Endothelial cell of umbilical vein (primary cell): ENCODE measurements around the gene PDK2. TPM values are rescaled to one million over a fixed set of nuclear protein-coding genes. Genes with fewer than 3 reads are reported as not detected.

Source experiments
- BruUV-seq: library from RNA; stranded (reverse); fragments of 400-500 nt; replicated peaks from 2 replicates; lab custom pipeline; 2021; lab: Mats Ljungman, UMichigan
- CTCF ChIA-PET: fragments of 300-600, 350-600 bp; sonication (Branson Sonifier 250); formaldehyde crosslinking; loops from one replicate; lab custom pipeline; 2021; ENCODE audit warnings: antibody characterized with exemption, inconsistent platforms; lab: Charles Lee
- POLR2A ChIA-PET: fragments of 300-600, 350-600 bp; sonication (Branson Sonifier 250); formaldehyde crosslinking; loops from one replicate; lab custom pipeline; 2021; ENCODE audit warnings: antibody characterized with exemption, inconsistent platforms; lab: Charles Lee
- DNase-seq: peaks from one replicate; pipeline ENCODE4 v3.0.0-alpha.2; 2011; ENCODE audit warnings: low read depth, low spot score
- FAIRE-seq: peaks from 2 replicates; lab custom pipeline; 2011; peaks lifted over from hg19 to GRCh38; lab: Jason Lieb, UNC
- H2AFZ ChIP-seq: 2 replicates; pipeline ENCODE4 v1.6.0; 2012; ENCODE audit warnings: low read depth, low read length, control low read depth, inconsistent platforms
- H3K27ac ChIP-seq: 2 replicates; pipeline ENCODE4 v1.5.1; 2011; ENCODE audit warnings: low read depth, mild to moderate bottlenecking, control low read depth, low read length, moderate library complexity; ENCODE audit not compliant: insufficient read depth
- H3K27me3 ChIP-seq, 2 experiments: 2 replicates each; pipeline versions ENCODE4 v1.6.0 to v1.6.1; 2011; ENCODE audit warnings: low read length in 2 of 2, mixed read lengths in 1 of 2; ENCODE audit not compliant: control insufficient read depth in 2 of 2, insufficient read depth in 2 of 2
- H3K36me3 ChIP-seq, 2 experiments: 2 replicates in 1 of 2; 3 replicates in 1 of 2; pipeline ENCODE4 v1.5.1; 2011; ENCODE audit warnings: low read length in 2 of 2, mild to moderate bottlenecking in 1 of 2, moderate library complexity in 1 of 2; ENCODE audit not compliant: control insufficient read depth in 2 of 2, insufficient read depth in 2 of 2; ENCODE audit errors: extremely low read depth in 1 of 2
- H3K4me1 ChIP-seq: 3 replicates; pipeline ENCODE4 v1.5.1; 2011; ENCODE audit warnings: mild to moderate bottlenecking, low read length; ENCODE audit not compliant: control insufficient read depth, insufficient read depth; ENCODE audit errors: extremely low read depth
- H3K4me2 ChIP-seq: 2 replicates; pipeline ENCODE4 v1.6.1; 2011; ENCODE audit warnings: low read length, control low read depth, mixed read lengths; ENCODE audit not compliant: insufficient read depth
- H3K4me3 ChIP-seq, 3 experiments: fragments of 200-600 bp in 1 of 3; sonication (generic), shearing (Covaris generic) in 1 of 3; replicated peaks in 1 of 3; 2 replicates each; pipeline ENCODE4 v1.5.1; 2011 to 2016; ENCODE audit warnings: control low read depth in 3 of 3, low read length in 3 of 3, mild to moderate bottlenecking in 2 of 3, inconsistent platforms in 1 of 3, low read depth in 1 of 3, moderate library complexity in 1 of 3; ENCODE audit not compliant: insufficient read depth in 1 of 3
- H3K79me2 ChIP-seq: 2 replicates; pipeline ENCODE4 v1.6.0; 2012; ENCODE audit warnings: low read length, inconsistent platforms; ENCODE audit not compliant: control insufficient read depth, insufficient read depth
- H3K9ac ChIP-seq: replicated peaks from 2 replicates; pipeline ENCODE3; 2011; ENCODE audit warnings: low read length, control low read depth; ENCODE audit not compliant: insufficient read depth; ENCODE audit errors: extremely low read depth
- H3K9me1 ChIP-seq: replicated peaks from 3 replicates; pipeline ENCODE4 v1.6.0; 2011; ENCODE audit warnings: mild to moderate bottlenecking, low read length; ENCODE audit not compliant: control insufficient read depth, insufficient read depth; ENCODE audit errors: extremely low read depth
- H3K9me3 ChIP-seq: replicated peaks from 2 replicates; pipeline ENCODE4 v1.5.1; 2012; ENCODE audit warnings: low read length, inconsistent platforms; ENCODE audit not compliant: control insufficient read depth, insufficient read depth
- H4K20me1 ChIP-seq: replicated peaks from 2 replicates; pipeline ENCODE3; 2011; ENCODE audit warnings: mild to moderate bottlenecking, low read length; ENCODE audit not compliant: control insufficient read depth, insufficient read depth; ENCODE audit errors: extremely low read depth
- EZH2 ChIP-seq: IDR thresholded peaks from 2 replicates; pipeline ENCODE4 v1.6.1; 2012; ENCODE audit warnings: borderline replicate concordance, low read depth, mild to moderate bottlenecking, moderate library complexity, low read length, inconsistent platforms; ENCODE audit not compliant: severe bottlenecking
- FOS ChIP-seq: IDR thresholded peaks from 2 replicates; pipeline ENCODE4 v1.6.1; 2011; ENCODE audit warnings: mild to moderate bottlenecking, low read length, moderate library complexity, borderline replicate concordance; ENCODE audit not compliant: insufficient read depth
- GATA2 ChIP-seq: IDR thresholded peaks from 2 replicates; pipeline ENCODE4 v1.7.0; 2011; ENCODE audit warnings: low read depth, mild to moderate bottlenecking, moderate library complexity, mixed read lengths, low read length; ENCODE audit not compliant: insufficient read length, insufficient read depth
- JUN ChIP-seq: IDR thresholded peaks from 2 replicates; pipeline ENCODE4 v1.6.1; 2011; ENCODE audit warnings: borderline replicate concordance, low read depth; ENCODE audit not compliant: insufficient read length, insufficient read depth
- MYC ChIP-seq: IDR thresholded peaks from one replicate; pipeline ENCODE4 v1.6.1; 2011; ENCODE audit warnings: mild to moderate bottlenecking, low read depth, low read length
- POLR2A ChIP-seq: IDR thresholded peaks from 2 replicates; pipeline ENCODE4 v1.6.1; 2012; ENCODE audit warnings: low read depth, mild to moderate bottlenecking, control low read depth, low read length
- POLR2AphosphoS5 ChIP-seq: IDR thresholded peaks from 2 replicates; pipeline ENCODE4 v1.6.1; 2012; ENCODE audit warnings: low read depth, mild to moderate bottlenecking, control low read depth, low read length, moderate library complexity; ENCODE audit not compliant: insufficient read depth
- dilution Hi-C: fragments of 300-500 bp; cut with MboI; formaldehyde crosslinking; loops from one replicate; pipeline ENCODE4 v1.15.0; 2019; ENCODE audit warnings: low sequenced_read_pairs; ENCODE audit not compliant: extremely low pct_ligation_motif_present
- intact Hi-C: fragments of 100-400 bp; cut with micrococcal nuclease; formaldehyde crosslinking; loops from one replicate; pipeline ENCODE4 v1.10.0; 2022
- polyA plus RNA-seq, 4 experiments: library from polyadenylated mRNA; depleted of rRNA in 3 of 4; stranded (reverse) in 3 of 4; unstranded in 1 of 4; fragments of >200 nt; gene quantifications; 2 replicates each; pipeline versions ENCODE4 v1.2.1 to v1.2.3, GENCODE V29; 2011 to 2012; ENCODE audit warnings: missing spikeins in 1 of 4
- total RNA-seq: library from RNA; stranded (reverse); gene quantifications from 2 replicates; pipeline ENCODE4 v1.2.3, GENCODE V29; 2021
- TF ChIP-seq, protein P1 (sequence below), 2 donors: IDR thresholded peaks; 1 replicate in 1 of 2; 2 replicates in 1 of 2; pipeline ENCODE4 v1.5.1; 2011; ENCODE audit warnings: low read length in 2 of 2, mild to moderate bottlenecking in 2 of 2, moderate library complexity in 2 of 2, control low read depth in 1 of 2, inconsistent platforms in 1 of 2, low read depth in 1 of 2; ENCODE audit not compliant: insufficient read depth in 1 of 2; ENCODE audit errors: extremely low read depth in 1 of 2
- TF ChIP-seq, protein P2 (sequence below): IDR thresholded peaks from 2 replicates; pipeline ENCODE4 v1.6.1; 2011; ENCODE audit not compliant: insufficient read depth, insufficient read length

Gene PDK2
- total and polyA plus RNA-seq, 2 donors (not counting 3 experiments of a cell fraction or from before 2014, with no cell fraction given): 21.3 to 114 TPM

DNA sequence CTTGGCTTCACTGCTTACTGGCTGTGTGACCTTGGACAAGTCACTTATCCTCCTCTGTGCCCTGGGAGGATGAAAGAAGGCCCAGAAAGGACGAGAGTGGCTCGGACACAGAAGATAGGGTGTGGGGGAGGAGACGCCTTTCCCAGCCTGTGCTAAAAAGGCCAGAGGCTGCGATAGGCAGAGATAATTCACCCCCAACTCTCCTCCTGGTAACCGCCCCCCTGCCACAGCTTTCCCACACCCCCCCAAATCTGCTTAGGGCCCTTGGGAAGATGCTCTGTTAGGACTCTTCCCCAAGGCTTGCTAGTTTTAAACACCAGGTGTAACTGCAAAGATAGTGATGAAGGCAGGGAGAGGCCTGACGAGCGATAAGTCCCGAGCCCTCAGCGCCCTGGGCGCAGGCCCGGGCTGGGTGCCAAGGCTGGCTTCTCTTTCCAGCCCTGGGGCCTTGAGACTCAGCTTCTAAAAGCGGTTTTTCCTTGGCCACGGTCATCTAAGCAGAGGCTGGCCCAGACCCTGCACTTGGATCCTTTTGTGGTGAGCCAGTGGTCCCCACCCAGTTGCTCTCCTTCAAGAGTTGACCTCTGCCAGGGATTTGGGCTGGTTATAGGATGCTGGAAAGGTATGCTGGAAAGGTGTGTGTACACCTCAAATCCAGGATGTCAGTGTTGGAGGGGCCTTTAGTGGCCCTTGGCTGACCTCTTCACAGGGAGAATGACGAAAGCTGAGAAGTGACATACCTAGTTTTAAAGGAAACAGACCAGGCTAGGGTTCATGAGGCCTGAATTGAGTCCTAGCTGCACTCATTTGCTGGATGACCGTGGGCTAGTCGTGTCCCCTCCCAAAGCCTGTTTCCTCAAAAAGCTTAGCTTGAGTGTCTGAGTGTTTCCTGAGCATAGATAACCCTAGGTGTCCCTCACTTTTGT is 58.8 kb downstream of the PDK2 start:
- H3K36me3 ChIP-seq: no peaks in the 10 kb centered on the region
- H3K4me1 ChIP-seq: peaks cover 14% of the 10 kb centered on the region
- no peak overlapping the region for H2AFZ ChIP-seq
- BruUV-seq: no TSS peak
- intact Hi-C loops (no loop called here), dilution Hi-C loops (no loop called here)
- no peak overlapping the region for H3K4me2 ChIP-seq
- FAIRE-seq (no peak), DNase-seq (no peak)
- POLR2A ChIA-PET: no interaction called here
- CTCF ChIA-PET: interaction anchor here (1.0 to 4.5 kb wide), 2 partner anchors 14 to 37 kb away, joined by 3 to 34 read pairs; no protein-coding TSS in a partner anchor
- TF ChIP-seq FOS: no peak
- no peak for TF ChIP-seq MYC
- no peak for TF ChIP-seq JUN
- TF ChIP-seq GATA2: no peak
- TF ChIP-seq POLR2A: no peak
- TF ChIP-seq, protein P1, sequence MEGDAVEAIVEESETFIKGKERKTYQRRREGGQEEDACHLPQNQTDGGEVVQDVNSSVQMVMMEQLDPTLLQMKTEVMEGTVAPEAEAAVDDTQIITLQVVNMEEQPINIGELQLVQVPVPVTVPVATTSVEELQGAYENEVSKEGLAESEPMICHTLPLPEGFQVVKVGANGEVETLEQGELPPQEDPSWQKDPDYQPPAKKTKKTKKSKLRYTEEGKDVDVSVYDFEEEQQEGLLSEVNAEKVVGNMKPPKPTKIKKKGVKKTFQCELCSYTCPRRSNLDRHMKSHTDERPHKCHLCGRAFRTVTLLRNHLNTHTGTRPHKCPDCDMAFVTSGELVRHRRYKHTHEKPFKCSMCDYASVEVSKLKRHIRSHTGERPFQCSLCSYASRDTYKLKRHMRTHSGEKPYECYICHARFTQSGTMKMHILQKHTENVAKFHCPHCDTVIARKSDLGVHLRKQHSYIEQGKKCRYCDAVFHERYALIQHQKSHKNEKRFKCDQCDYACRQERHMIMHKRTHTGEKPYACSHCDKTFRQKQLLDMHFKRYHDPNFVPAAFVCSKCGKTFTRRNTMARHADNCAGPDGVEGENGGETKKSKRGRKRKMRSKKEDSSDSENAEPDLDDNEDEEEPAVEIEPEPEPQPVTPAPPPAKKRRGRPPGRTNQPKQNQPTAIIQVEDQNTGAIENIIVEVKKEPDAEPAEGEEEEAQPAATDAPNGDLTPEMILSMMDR (IDR thresholded peaks at IDR 0.05; ENCODE audit: extremely low read depth in 1 of 2, insufficient read depth in 1 of 2, low read depth in 1 of 2, low read length in 2 of 2): no peak
- TF ChIP-seq, protein P2, sequence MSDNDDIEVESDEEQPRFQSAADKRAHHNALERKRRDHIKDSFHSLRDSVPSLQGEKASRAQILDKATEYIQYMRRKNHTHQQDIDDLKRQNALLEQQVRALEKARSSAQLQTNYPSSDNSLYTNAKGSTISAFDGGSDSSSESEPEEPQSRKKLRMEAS: no peak
- no peak for TF ChIP-seq POLR2AphosphoS5
- TF ChIP-seq EZH2: no peak
- no peaks in the 10 kb centered on the region for H3K27me3 ChIP-seq
- H4K20me1 ChIP-seq: no peaks in the 10 kb centered on the region
- H3K27ac ChIP-seq: no peak overlapping the region
- H3K9me1 ChIP-seq: no peaks in the 10 kb centered on the region
- no peak overlapping the region for H3K4me3 ChIP-seq
- H3K79me2 ChIP-seq: peaks cover 18% of the 10 kb centered on the region
- no peak overlapping the region for H3K9ac ChIP-seq
- H3K9me3 ChIP-seq: no peaks in the 10 kb centered on the region
